ENCODE data around the gene CNBD2. TPM values are rescaled to one million over a fixed set of nuclear protein-coding genes. Genes with fewer than 3 reads are reported as not detected.
A peak's percentile ranks its signal among the peaks of the same experiment; 100 is the strongest.
"Not testable (repeated sequence)": the region's sequence is repeated elsewhere in the genome, so short reads cannot be mapped to it uniquely, and the experiment has no call there.

The CNBD2 gene
- total and polyA plus RNA-seq, 7 donors, result 1.7 to 14.6 (median 7.1) TPM

DNA sequence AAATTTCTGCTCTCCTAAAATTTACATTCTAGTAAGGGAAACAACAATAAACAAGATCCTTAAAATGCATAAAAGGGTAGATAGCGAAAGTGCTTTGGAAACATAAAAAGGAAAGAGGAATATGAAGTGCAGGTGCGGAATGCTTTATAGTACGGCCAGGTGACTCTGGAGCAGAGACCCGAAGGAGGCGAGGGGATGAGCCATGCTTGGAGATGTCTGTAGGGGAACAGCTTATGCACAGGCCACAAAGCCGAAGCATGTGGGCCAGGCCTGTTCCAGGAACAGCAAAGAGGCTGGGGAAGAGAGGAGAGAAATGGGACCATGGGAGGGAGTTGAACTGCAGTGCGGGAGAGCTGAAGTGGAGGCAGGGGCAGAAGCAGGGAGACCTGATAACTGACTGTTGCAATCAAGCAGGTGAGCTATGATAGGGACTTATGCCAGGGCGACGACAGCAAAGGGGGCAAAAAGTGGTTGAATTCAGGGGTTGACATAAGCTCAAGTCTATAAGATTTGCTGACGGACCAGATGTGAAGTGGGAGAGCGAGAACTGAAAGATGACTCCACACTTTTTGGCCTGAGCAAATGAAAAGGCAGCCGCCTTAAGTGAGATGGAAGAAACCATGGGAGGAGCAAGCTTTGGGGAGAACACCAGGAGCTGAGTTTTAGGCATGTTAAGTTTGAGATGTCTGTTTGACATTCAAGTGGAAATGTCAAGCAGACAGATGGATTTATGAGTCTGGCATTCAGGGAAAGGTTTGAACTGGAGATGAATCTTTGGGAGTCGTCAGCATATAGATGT, 83.1 kb downstream of the CNBD2 start:
- intact Hi-C loops (cut with DNase I), result loop anchor here (1.0 to 5.0 kb wide), 2 partner anchors 13 to 101 kb away; partner anchors contain the start of gene EPB41L1
- peak overlapping the region; percentile 94 to 99 (median 98) for H3K27ac ChIP-seq

DNA sequence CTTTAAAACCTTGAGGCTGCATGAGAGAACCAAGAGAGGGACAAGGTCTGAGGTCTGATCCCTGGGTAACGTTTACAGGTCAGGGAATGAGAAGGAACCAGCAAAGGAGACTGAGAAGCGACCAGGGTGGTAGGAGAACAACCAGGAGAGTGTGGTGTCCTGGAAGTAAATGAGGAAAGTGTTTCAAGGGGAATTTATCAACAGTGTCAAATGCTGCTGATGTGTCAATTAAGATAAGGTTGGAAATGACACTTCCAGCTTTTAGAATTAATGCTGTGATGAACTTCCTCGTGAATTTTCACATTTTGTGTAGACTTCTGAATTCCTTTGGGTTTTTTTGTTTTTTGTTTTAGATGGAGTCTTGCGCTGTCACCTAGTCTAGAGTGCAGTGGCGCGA, 83.7 kb downstream of the CNBD2 start:
- 90 to 94% methylated on average over 6 of the region's 6 CpGs for WGBS, 2 donors
- intact Hi-C loops (cut with DNase I), result loop anchor here (5.0 kb wide), 1 partner anchor 100 kb away; the partner anchor contains the start of gene EPB41L1
- no peak overlapping the region for H3K27ac ChIP-seq
- H3K4me1 ChIP-seq, result peaks cover 0 to 21% (median 18%) of the 10 kb centered on the region in 4 donors
- no peaks in the 10 kb centered on the region for H3K27me3 ChIP-seq
- no peaks in the 10 kb centered on the region for H3K36me3 ChIP-seq
- TF ChIP-seq POLR2AphosphoS5 (IDR thresholded peaks at IDR 0.05), result no peak
- TF ChIP-seq POLR2A (IDR thresholded peaks at IDR 0.05), result no peak
- TF ChIP-seq CTCF (IDR thresholded peaks at IDR 0.05), result no peak
- TF ChIP-seq EP300 (IDR thresholded peaks at IDR 0.05), result no peak
- H3K4me3 ChIP-seq, result no peak overlapping the region
- H3K9me3 ChIP-seq, result no peaks in the 10 kb centered on the region
- no peak for DNase-seq

More for the DNA sequence above, 83.1 kb downstream of the CNBD2 start:
- Histone ChIP-seq H3K4me3 (peak overlapping the region; percentile 82 to 100 (median 98)), H3K9me3 (no peaks in the 10 kb centered on the region), H3K4me1 (peaks cover 0 to 26% (median 22%) of the 10 kb centered on the region in 4 donors), H3K36me3 (no peaks in the 10 kb centered on the region), H3K27me3 (no peaks in the 10 kb centered on the region)
- WGBS, 2 donors, result 82 to 84% methylated on average over 13 of the region's 13 CpGs
- no peak for TF ChIP-seq EP300 (IDR thresholded peaks at IDR 0.05)
- TF ChIP-seq POLR2A (IDR thresholded peaks at IDR 0.05), result no peak
- TF ChIP-seq POLR2AphosphoS5 (IDR thresholded peaks at IDR 0.05), result no peak
- TF ChIP-seq CTCF (IDR thresholded peaks at IDR 0.05), result no peak
- DNase-seq, result no peak

GRCh38 chr20:36053863-36054518, 85.6 kb downstream of the CNBD2 start:
- intact Hi-C loops (cut with DNase I), result loop anchor here (5.0 kb wide), 1 partner anchor 98 kb away; the partner anchor contains the start of gene EPB41L1
- not testable (repeated sequence) for H3K9me3 ChIP-seq, H3K36me3 ChIP-seq, H3K27me3 ChIP-seq, H3K4me1 ChIP-seq, H3K27ac ChIP-seq, DNase-seq, H3K4me3 ChIP-seq
- WGBS, 2 donors, result 87 to 90% methylated on average over 9 of the region's 9 CpGs

DNA sequence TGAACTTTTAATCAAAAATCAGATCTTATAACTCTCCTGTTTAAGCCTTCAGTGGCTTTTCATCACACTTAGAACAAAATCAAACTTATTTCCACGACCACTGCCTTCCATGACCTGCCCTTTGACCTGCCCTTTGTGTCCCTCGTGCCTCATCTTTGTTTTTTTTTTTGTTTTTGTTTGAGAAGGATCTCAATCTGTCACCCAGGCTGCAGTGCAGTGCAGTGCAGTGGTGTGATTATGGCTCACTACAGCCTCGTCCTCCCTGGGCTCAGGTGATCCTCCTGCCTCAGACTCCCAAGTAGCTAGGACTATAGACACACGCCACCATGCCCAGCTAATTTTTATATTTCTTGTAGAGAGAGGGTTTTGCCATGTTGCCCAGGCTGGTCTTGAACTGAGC, 86.8 kb downstream of the CNBD2 start:
- Histone ChIP-seq H3K27ac (no peak overlapping the region), H3K27me3 (no peaks in the 10 kb centered on the region), H3K4me3 (no peak overlapping the region), H3K36me3 (no peaks in the 10 kb centered on the region), H3K4me1 (peaks cover 0 to 6% (median 4%) of the 10 kb centered on the region in 4 donors), H3K9me3 (no peaks in the 10 kb centered on the region)
- no peak for DNase-seq
- TF ChIP-seq POLR2AphosphoS5 (IDR thresholded peaks at IDR 0.05) (no peak), CTCF (IDR thresholded peaks at IDR 0.05) (no peak), POLR2A (IDR thresholded peaks at IDR 0.05) (no peak), EP300 (IDR thresholded peaks at IDR 0.05) (no peak)
- WGBS, 2 donors, result 73 to 82% methylated on average over 4 of the region's 4 CpGs
- intact Hi-C loops (cut with DNase I), result no loop called here

DNA sequence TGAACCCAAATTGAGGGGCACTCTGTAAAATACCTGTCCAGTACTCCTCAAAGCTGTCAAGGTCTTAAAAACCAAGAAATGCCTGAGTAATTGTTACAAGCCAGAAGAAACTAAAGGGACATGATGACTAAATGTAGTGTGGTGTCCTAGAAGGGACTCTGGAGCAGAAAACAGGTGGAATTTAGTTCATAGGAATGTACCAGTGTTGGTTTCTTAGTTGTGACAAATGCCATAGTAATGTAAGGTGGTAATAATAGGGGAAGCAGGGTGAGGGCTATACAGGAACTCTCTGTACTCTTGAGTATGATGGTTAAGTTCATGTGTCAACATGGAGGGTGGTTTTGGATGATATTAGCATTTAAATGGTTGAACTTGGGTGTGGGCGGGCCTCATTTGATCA, 92.3 kb downstream of the CNBD2 start:
- Histone ChIP-seq H3K27me3 (no peaks in the 10 kb centered on the region), H3K9me3 (peaks cover 0 to 2% (median 0%) of the 10 kb centered on the region in 4 donors), H3K4me3 (no peak overlapping the region), H3K4me1 (peaks cover 0 to 16% (median 12%) of the 10 kb centered on the region in 4 donors), H3K36me3 (no peaks in the 10 kb centered on the region), H3K27ac (no peak overlapping the region)
- intact Hi-C loops (cut with DNase I), result no loop called here
- DNase-seq, result no peak
- 93 to 95% methylated on average over 1 of the region's 1 CpG for WGBS, 2 donors
- no peak for TF ChIP-seq POLR2AphosphoS5 (IDR thresholded peaks at IDR 0.05)
- no peak for TF ChIP-seq EP300 (IDR thresholded peaks at IDR 0.05)
- no peak for TF ChIP-seq POLR2A (IDR thresholded peaks at IDR 0.05)
- no peak for TF ChIP-seq CTCF (IDR thresholded peaks at IDR 0.05)

Measured in sigmoid colon (tissue), 7 donors.